ENCODE results near the gene FAM43A. TPM values are rescaled to one million over a fixed set of nuclear protein-coding genes. Genes with fewer than 3 reads are reported as not detected.

FAM43A gene
- total and polyA plus RNA-seq, 10 of the 15 experiments (the other 5 are each of a cell fraction or from before 2014, with no cell fraction given) = 0.27 to 5.0 (median 1.1) TPM

DNA sequence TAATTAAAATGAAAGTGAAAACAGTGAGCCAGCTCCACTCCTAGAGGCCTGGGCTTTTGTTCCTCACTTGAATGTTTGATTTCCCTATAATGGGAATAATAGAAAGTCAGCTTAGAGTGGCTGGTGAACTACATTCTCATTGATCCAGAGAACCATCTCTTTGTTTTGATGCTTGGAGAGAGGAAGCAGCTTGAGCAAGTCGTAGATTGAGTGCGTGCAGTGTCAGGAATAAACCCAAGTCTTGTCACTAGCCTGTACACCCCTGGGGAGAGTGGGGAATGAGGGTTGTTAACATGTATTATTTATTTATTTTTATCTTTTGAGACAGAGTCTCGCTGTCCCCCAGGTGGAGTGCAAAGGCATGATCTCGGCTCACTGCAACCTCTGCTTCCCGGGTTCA, 12.8 kb upstream of the FAM43A start:
- Histone ChIP-seq H3K36me3 (ENCODE audit: control insufficient read depth in 2 of 2, insufficient read depth in 2 of 2, low read length in 1 of 2) (peaks cover 0 to 4% of the 10 kb centered on the region in 2 experiments; a peak in 2 of 4 replicates), H3K9ac (ENCODE audit: control insufficient read depth, insufficient read depth, low read length) (peak overlapping the region; percentile 82), H3K9me3 (replicated peaks; ENCODE audit: control insufficient read depth, insufficient read depth, low read length) (no peaks in the 10 kb centered on the region), H3K4me1 (ENCODE audit: control insufficient read depth, insufficient read depth, low read length) (peaks cover 21% of the 10 kb centered on the region), H4K20me1 (ENCODE audit: control insufficient read depth, insufficient read depth) (no peaks in the 10 kb centered on the region), H3K79me2 (ENCODE audit: control insufficient read depth, insufficient read depth, low read length) (peaks cover 30% of the 10 kb centered on the region), H3K27ac (ENCODE audit: control insufficient read depth, insufficient read depth) (peak overlapping the region; percentile 96), H2AFZ (ENCODE audit: control insufficient read depth, low read depth, low read length) (peak overlapping the region; percentile 96), H3K27me3 (replicated peaks in 1 of 2; ENCODE audit: control insufficient read depth in 2 of 2, insufficient read depth in 2 of 2, low read length in 1 of 2) (no peaks in the 10 kb centered on the region), H3K4me2 (ENCODE audit: control insufficient read depth, insufficient read depth) (peak overlapping the region; percentile 83), H3K4me3 (peak overlapping the region; percentile 93)
- ChIA-PET POLR2A (interaction anchor here (0.5 to 1.2 kb wide), 8 partner anchors 18 to 835 kb away, joined by 3 to 6 read pairs (median 4); partner anchors contain the start of gene XXYLT1), SMC1A (ENCODE audit: uncharacterized antibody, unreplicated experiment) (interaction anchor here (0.7 to 4.7 kb wide), 16 partner anchors 10 to 865 kb away, joined by 3 to 41 read pairs (median 4); partner anchors contain the start of genes TMEM44 and XXYLT1), CTCF (interaction anchor here (0.6 to 6.0 kb wide), 17 partner anchors 10 to 598 kb away, joined by 3 to 96 read pairs (median 9); partner anchors contain the start of genes FAM43A and XXYLT1), RAD21 (ENCODE audit: unreplicated experiment) (interaction anchor here (0.6 to 6.3 kb wide), 13 partner anchors 10 to 768 kb away, joined by 3 to 69 read pairs (median 7); partner anchors contain the start of gene XXYLT1)
- BruUV-seq (replicated peaks) = TSS peak; percentile 99
- WGBS (ENCODE audit: insufficient coverage, insufficient replicate concordance, low lambda C conversion rate, missing lambda C conversion rate) = 48% methylated on average over 5 of the region's 5 CpGs
- in situ Hi-C loops (cut with MboI) (loop anchor here (5.0 to 10.0 kb wide), 3 partner anchors 594 to 864 kb away; partner anchors contain the start of gene ACAP2), intact Hi-C loops (cut with micrococcal nuclease; ENCODE audit: unreplicated experiment) (loop anchor here (2.0 kb wide), 1 partner anchor 588 kb away; no protein-coding TSS in a partner anchor)
- no peak for DNase-seq (ENCODE audit: low read depth, low spot score)
- ATAC-seq = no peak
- TF ChIP-seq RFX5 (IDR thresholded peaks at IDR 0.05; ENCODE audit: low read depth, low read length) = no peak
- TF ChIP-seq MTA2 (IDR thresholded peaks at IDR 0.05; ENCODE audit: low read depth) = no peak
- no peak for TF ChIP-seq NR2C2 (IDR thresholded peaks at IDR 0.05; ENCODE audit: borderline replicate concordance, control insufficient read depth, insufficient read length, low read depth)
- TF ChIP-seq SRF (IDR thresholded peaks at IDR 0.05; ENCODE audit: low read depth in 2 of 2, low read length in 2 of 2) = no peak
- no peak for TF ChIP-seq SUZ12 (IDR thresholded peaks at IDR 0.05; ENCODE audit: unreplicated experiment)
- TF ChIP-seq FOXM1 (IDR thresholded peaks at IDR 0.05; ENCODE audit: low read depth, low read length) = no peak
- TF ChIP-seq HDGF (IDR thresholded peaks at IDR 0.05) = no peak
- FAIRE-seq = no peak

Measured in GM12878 (cell line).